Natural killer cell (primary cell): ENCODE data around the gene SLF1. TPM values are rescaled to one million over a fixed set of nuclear protein-coding genes. Genes with fewer than 3 reads are reported as not detected.
A peak's percentile ranks its signal among the peaks of the same experiment; 100 is the strongest.

Experiments used
- ATAC-seq, 3 donors: fragments of 150-1000 bp in 2 of 3; fragments of 200-7000 bp in 1 of 3; cut with Tn5 transposase; 1 replicate in 1 of 3; 2 replicates in 2 of 3; pipeline ENCODE4 v1.10.0; 2021; ENCODE audit warnings: mild to moderate bottlenecking in 2 of 3, moderate library complexity in 2 of 3
- DNase-seq, 2 donors: peaks; one replicate each; pipeline versions ENCODE4 v3.0.0 to v3.0.0-alpha.2; 2013 to 2021; ENCODE audit warnings: mixed read lengths in 1 of 2
- H3K27ac ChIP-seq: one replicate; pipeline ENCODE4 v1.5.1; 2013; ENCODE audit warnings: mild to moderate bottlenecking, low read length
- H3K27me3 ChIP-seq: one replicate; pipeline ENCODE4 v1.6.1; 2013; ENCODE audit warnings: low read length; ENCODE audit not compliant: control insufficient read depth, insufficient read depth
- H3K36me3 ChIP-seq: one replicate; pipeline ENCODE4 v1.6.1; 2013; ENCODE audit warnings: low read length; ENCODE audit not compliant: control insufficient read depth, insufficient read depth
- H3K4me1 ChIP-seq: one replicate; pipeline ENCODE4 v1.6.1; 2013; ENCODE audit warnings: low read length; ENCODE audit not compliant: control insufficient read depth, insufficient read depth
- H3K4me3 ChIP-seq: one replicate; pipeline ENCODE4 v1.5.1; 2013; ENCODE audit warnings: low read length
- H3K9me3 ChIP-seq: one replicate; pipeline ENCODE4 v1.6.1; 2013; ENCODE audit warnings: low read length; ENCODE audit not compliant: control insufficient read depth, insufficient read depth
- H3K27ac Mint-ChIP-seq, 2 donors: one replicate each; pipeline ENCODE4 v1.8.0; 2022; ENCODE audit warnings: mild to moderate bottlenecking in 2 of 2, mixed read lengths in 2 of 2, moderate library complexity in 1 of 2
- H3K27me3 Mint-ChIP-seq, 2 donors: one replicate each; pipeline ENCODE4 v1.8.0; 2022; ENCODE audit warnings: low read depth in 2 of 2, mixed read lengths in 2 of 2
- H3K36me3 Mint-ChIP-seq: one replicate; pipeline ENCODE4 v1.8.0; 2022; ENCODE audit warnings: mixed read lengths
- H3K4me1 Mint-ChIP-seq, 2 donors: one replicate each; pipeline ENCODE4 v1.8.0; 2022; ENCODE audit warnings: mixed read lengths in 2 of 2
- H3K4me3 Mint-ChIP-seq: one replicate; pipeline ENCODE4 v1.8.0; 2022; ENCODE audit warnings: mild to moderate bottlenecking, moderate library complexity, mixed read lengths
- H3K9me3 Mint-ChIP-seq, 2 donors: one replicate each; pipeline ENCODE4 v1.8.0; 2022; ENCODE audit warnings: mixed read lengths in 2 of 2
- WGBS: methylation state at CpG from one replicate; pipeline ENCODE4 v1.1.7; 2013; ENCODE audit warnings: missing lambda C conversion rate; ENCODE audit not compliant: insufficient coverage; 5-methylcytosine and 5-hydroxymethylcytosine counted together
- intact Hi-C: fragments of 100-400 bp; cut with micrococcal nuclease; formaldehyde crosslinking; loops from one replicate; pipeline ENCODE4 v1.14.2; 2022
- total RNA-seq, 4 donors: library from RNA; stranded (reverse); fragments of 120-200 nt in 1 of 4; gene quantifications; one replicate each; pipeline versions ENCODE4 v1.2.3 to v1.2.4, GENCODE V29; 2013 to 2022
- TF ChIP-seq, protein P1 (sequence below): fragments of 200-600 bp; IDR thresholded peaks from one replicate; pipeline ENCODE4 v1.8.0; 2022; ENCODE audit warnings: antibody characterized with exemption

SLF1 gene
- total RNA-seq, 3 donors from 2014 or later (not counting 1 experiment from before 2014, with no cell fraction given), result 9.5 to 17.2 (median 11.0) TPM

GRCh38 chr5:94577466-94578245 is 40.8 kb upstream of the SLF1 start:
- TF ChIP-seq, protein P1, sequence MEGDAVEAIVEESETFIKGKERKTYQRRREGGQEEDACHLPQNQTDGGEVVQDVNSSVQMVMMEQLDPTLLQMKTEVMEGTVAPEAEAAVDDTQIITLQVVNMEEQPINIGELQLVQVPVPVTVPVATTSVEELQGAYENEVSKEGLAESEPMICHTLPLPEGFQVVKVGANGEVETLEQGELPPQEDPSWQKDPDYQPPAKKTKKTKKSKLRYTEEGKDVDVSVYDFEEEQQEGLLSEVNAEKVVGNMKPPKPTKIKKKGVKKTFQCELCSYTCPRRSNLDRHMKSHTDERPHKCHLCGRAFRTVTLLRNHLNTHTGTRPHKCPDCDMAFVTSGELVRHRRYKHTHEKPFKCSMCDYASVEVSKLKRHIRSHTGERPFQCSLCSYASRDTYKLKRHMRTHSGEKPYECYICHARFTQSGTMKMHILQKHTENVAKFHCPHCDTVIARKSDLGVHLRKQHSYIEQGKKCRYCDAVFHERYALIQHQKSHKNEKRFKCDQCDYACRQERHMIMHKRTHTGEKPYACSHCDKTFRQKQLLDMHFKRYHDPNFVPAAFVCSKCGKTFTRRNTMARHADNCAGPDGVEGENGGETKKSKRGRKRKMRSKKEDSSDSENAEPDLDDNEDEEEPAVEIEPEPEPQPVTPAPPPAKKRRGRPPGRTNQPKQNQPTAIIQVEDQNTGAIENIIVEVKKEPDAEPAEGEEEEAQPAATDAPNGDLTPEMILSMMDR, result no peak
- Mint-ChIP-seq H3K9me3 (no peaks in the 10 kb centered on the region), H3K4me1 (peaks cover 39 to 48% of the 10 kb centered on the region in 2 donors), H3K4me3 (peak overlapping the region; percentile 73), H3K27me3 (no peaks in the 10 kb centered on the region), H3K27ac (peak overlapping the region; percentile 55 to 75), H3K36me3 (no peaks in the 10 kb centered on the region)
- Histone ChIP-seq H3K27me3 (no peaks in the 10 kb centered on the region), H3K9me3 (no peaks in the 10 kb centered on the region), H3K27ac (no peak overlapping the region), H3K4me1 (peaks cover 21% of the 10 kb centered on the region), H3K36me3 (no peaks in the 10 kb centered on the region), H3K4me3 (no peak overlapping the region)
- intact Hi-C loops, result no loop called here
- ATAC-seq, result peak; percentile 59 to 81 (median 64)
- DNase-seq, result peak in 1 of 2 donors; percentile 58

- no peaks in the 10 kb centered on the region for H3K27me3 ChIP-seq
- H3K27ac ChIP-seq, result no peak overlapping the region
- H3K27ac Mint-ChIP-seq, result no peak overlapping the region
- H3K36me3 ChIP-seq, result no peaks in the 10 kb centered on the region
- no peaks in the 10 kb centered on the region for H3K4me1 ChIP-seq
- peaks cover 0 to 11% of the 10 kb centered on the region in 2 donors for H3K4me1 Mint-ChIP-seq
- no peak for ATAC-seq
- no peaks in the 10 kb centered on the region for H3K9me3 ChIP-seq
- H3K4me3 Mint-ChIP-seq, result no peak overlapping the region
- DNase-seq, result no peak
- 92% methylated on average over 7 of the region's 7 CpGs for WGBS
- no peak overlapping the region for H3K4me3 ChIP-seq
- H3K36me3 Mint-ChIP-seq, result peaks cover 16% of the 10 kb centered on the region
- TF ChIP-seq, protein P1, result no peak
- H3K9me3 Mint-ChIP-seq, result peaks cover 3 to 5% of the 10 kb centered on the region in 2 donors
- peaks cover 0 to 2% of the 10 kb centered on the region in 2 donors for H3K27me3 Mint-ChIP-seq
- intact Hi-C loops, result no loop called here
Observed at GRCh38 chr5:94595281-94595840, 23.1 kb upstream of the SLF1 start.

- H3K27ac ChIP-seq, result no peak overlapping the region
- H3K4me1 ChIP-seq, result peaks cover 4% of the 10 kb centered on the region
- H3K36me3 ChIP-seq, result no peaks in the 10 kb centered on the region
- no peak for ATAC-seq
- no peaks in the 10 kb centered on the region for H3K27me3 Mint-ChIP-seq
- WGBS, result no CpG with 5 or more reads among the region's 2 CpGs
- TF ChIP-seq, protein P1, result no peak
- H3K36me3 Mint-ChIP-seq, result no peaks in the 10 kb centered on the region
- no peaks in the 10 kb centered on the region for H3K27me3 ChIP-seq
- intact Hi-C loops, result no loop called here
- H3K9me3 Mint-ChIP-seq, result no peaks in the 10 kb centered on the region
- peak in 1 of 2 donors; percentile 26 for DNase-seq
- H3K4me3 ChIP-seq, result no peak overlapping the region
- no peak overlapping the region for H3K4me3 Mint-ChIP-seq
- H3K27ac Mint-ChIP-seq, result no peak overlapping the region
- H3K9me3 ChIP-seq, result no peaks in the 10 kb centered on the region
- peaks cover 8 to 13% of the 10 kb centered on the region in 2 donors for H3K4me1 Mint-ChIP-seq
Observed at GRCh38 chr5:94613583-94613982, 4.9 kb upstream of the SLF1 start.
